Measurements from ENCODE around the gene PAK2. TPM values are rescaled to one million over a fixed set of nuclear protein-coding genes. Genes with fewer than 3 reads are reported as not detected.
A peak's percentile ranks its signal among the peaks of the same experiment; 100 is the strongest.

The PAK2 gene
- total RNA-seq, 3 donors from 2014 or later, result 50.6 to 74.7 (median 69.6) TPM

DNA sequence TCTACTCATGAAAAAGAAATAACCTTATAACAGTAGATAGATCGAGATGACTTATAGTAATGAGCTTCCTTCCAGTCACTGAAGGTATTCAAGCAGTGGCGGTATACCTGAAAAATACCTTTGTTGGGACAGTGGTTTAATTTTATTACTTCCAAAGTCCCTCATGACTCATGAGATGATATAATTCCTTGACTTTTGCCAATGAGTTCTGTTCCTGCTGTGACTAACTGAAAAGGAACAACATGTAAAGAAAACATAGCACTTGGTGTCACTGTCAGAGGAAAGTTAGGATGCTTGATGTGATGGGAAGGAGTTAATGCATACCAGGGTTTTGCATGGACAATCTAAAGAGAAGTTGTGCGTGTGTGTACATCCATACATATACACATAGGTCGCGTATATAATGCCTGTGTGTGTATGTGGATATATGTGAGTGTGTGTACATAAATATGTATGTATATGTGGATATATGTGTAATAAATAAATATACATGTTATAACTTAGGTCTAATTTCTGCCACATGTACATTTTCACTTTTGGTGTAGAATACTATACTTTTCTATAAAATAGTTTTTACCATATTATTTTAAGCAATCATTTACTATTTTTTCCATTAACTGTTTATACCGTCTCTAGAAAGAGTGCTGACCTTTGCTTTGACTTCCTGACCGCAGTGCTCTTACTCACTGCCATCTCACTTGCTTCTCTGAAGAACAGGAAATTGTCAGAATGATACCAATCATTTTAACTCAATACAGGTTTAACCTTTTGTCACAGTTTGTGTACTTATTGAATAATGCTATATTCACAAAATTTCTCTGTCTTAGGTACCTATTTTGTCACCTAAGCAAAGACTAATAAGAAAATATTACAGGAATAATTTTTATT, 12.6 kb upstream of the PAK2 start:
- DNase-seq, result no peak
- ATAC-seq, result peak; percentile 98
- Histone ChIP-seq H3K36me3 (ENCODE audit: low read depth) (no peaks in the 10 kb centered on the region), H3K4me3 (no peak overlapping the region), H3K9me3 (no peaks in the 10 kb centered on the region), H3K4me1 (ENCODE audit: low read depth) (peaks cover 11% of the 10 kb centered on the region)
- no peak for TF ChIP-seq CTCF (IDR thresholded peaks at IDR 0.05)
- intact Hi-C loops (cut with DNase I, micrococcal nuclease), result no loop called here

- Histone ChIP-seq H3K36me3 (ENCODE audit: low read depth) (no peaks in the 10 kb centered on the region), H3K4me1 (ENCODE audit: low read depth) (no peaks in the 10 kb centered on the region), H3K4me3 (no peak overlapping the region), H3K9me3 (no peaks in the 10 kb centered on the region)
- ATAC-seq, result no peak
- DNase-seq, result no peak
- TF ChIP-seq CTCF (IDR thresholded peaks at IDR 0.05), result no peak
- intact Hi-C loops (cut with DNase I, micrococcal nuclease), result no loop called here
These were observed 3.9 kb upstream of the PAK2 start for GRCh38 chr3:196735751-196736150.

DNA sequence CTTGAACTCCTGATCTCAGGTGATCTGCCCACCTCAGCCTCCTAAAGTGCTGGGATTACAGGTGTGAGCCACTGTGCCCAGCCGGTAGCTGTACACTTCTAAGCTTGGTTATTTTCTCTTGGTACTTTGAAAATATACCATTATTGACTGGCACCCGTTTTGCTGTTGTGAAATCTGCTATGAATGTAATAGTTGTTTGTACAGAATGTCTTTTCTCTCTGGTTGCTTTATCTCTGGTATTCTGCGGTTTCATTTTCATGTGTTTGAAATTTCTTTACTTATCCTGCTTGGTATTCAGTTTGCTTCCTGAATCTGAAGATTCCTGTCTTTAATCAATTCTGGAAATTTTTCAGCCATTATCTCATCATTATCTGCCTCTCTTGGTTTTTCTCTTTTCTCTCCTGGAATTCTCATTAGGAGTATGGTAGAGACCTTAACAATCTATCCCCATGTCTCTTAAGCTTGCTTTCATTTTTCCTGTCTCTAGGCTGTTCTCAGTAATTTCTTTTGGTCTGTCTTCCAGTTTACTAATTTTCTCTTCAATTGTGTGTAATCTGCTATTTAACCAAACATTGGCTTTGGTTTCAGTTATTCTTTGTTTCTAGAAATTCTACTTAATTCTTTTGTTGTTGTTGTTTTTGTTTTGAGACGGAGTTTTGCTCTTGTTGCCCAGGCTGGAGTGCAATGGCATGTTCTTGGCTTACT, 2.8 kb upstream of the PAK2 start:
- DNase-seq (no peak), ATAC-seq (no peak)
- intact Hi-C loops (cut with DNase I, micrococcal nuclease), result no loop called here
- Histone ChIP-seq H3K4me3 (no peak overlapping the region), H3K4me1 (ENCODE audit: low read depth) (peaks cover 7% of the 10 kb centered on the region), H3K9me3 (no peaks in the 10 kb centered on the region), H3K36me3 (ENCODE audit: low read depth) (no peaks in the 10 kb centered on the region)
- no peak for TF ChIP-seq CTCF (IDR thresholded peaks at IDR 0.05)

DNA sequence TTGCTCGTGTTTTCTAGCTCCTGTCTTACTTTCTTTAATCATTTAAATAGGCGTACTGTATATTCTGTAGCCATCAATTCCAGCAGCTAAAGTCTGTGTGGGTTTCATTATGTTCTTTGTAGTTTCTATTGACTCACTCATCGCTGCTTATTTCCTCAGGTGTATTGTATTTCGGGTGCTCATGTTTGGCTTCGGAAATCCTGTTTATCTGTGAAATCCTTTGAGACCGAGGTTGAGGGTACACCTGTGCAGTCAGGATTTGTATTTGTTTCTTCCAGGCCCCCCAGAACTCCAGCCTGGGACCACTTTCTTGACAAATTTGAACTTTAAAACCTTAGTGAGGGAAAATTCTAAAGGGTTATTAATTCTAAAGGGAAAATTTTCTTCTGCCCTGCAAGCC, 2.0 kb upstream of the PAK2 start:
- intact Hi-C loops (cut with DNase I, micrococcal nuclease), result no loop called here
- Histone ChIP-seq H3K4me1 (ENCODE audit: low read depth) (peaks cover 11% of the 10 kb centered on the region), H3K9me3 (no peaks in the 10 kb centered on the region), H3K4me3 (no peak overlapping the region), H3K36me3 (ENCODE audit: low read depth) (no peaks in the 10 kb centered on the region)
- DNase-seq (no peak), ATAC-seq (no peak)
- TF ChIP-seq CTCF (IDR thresholded peaks at IDR 0.05), result no peak

- no peak for TF ChIP-seq CTCF (IDR thresholded peaks at IDR 0.05)
- no peaks in the 10 kb centered on the region for H3K9me3 ChIP-seq
- no peak for DNase-seq
- H3K4me1 ChIP-seq (ENCODE audit: low read depth), result peaks cover 11% of the 10 kb centered on the region
- no peaks in the 10 kb centered on the region for H3K36me3 ChIP-seq (ENCODE audit: low read depth)
- intact Hi-C loops (cut with DNase I, micrococcal nuclease), result no loop called here
- H3K4me3 ChIP-seq, result peak overlapping the region; percentile 80
- ATAC-seq, result peak; percentile 17
These were observed 1.0 kb downstream of the PAK2 start for GRCh38 chr3:196740481-196741248.

All from mucosa of descending colon (tissue), 3 donors.